ENCODE results near the gene ATP6V0E2.
A peak's percentile ranks its signal among the peaks of the same experiment; 100 is the strongest.

Gene ATP6V0E2

DNA sequence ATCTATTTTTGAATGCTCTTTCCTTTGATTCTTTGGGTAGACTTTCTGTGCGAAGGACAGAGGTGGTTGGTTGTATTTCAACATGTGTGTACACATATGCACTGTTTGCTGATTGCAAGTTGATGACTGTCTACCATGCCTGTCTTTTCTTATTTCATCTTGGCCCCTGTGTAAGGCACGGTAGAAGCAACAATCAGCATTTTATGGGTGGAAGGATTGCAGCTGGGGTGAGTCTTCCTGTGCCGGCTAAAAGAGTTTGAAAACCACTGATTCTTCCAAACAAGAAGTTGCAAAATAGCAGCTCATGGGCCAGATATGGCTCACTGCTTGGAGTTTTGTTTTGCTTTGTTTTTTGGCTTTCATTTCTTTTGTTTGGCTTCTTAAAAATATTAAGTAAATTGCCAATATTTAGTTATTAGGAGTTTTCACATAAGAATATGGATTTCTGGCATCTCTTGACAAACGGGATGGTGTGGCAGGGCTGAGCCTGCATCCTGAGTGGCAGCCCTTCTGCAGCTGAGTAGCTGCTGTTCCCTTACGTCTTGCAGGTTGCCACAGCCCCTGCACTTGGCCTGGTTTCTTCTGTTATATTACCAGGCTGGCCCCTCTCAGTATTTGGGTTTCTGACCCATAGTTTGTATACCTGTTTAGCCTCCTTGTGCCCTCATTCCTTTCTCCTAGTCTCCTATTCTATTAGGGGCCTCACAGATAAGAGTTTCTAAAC, 28.4 kb upstream of the ATP6V0E2 start:
- Histone ChIP-seq H3K27me3 (ENCODE audit: insufficient read depth, low read length) (peaks cover 11% of the 10 kb centered on the region), H3K4me1 (ENCODE audit: insufficient read depth, low read length) (no peaks in the 10 kb centered on the region), H3K36me3 (ENCODE audit: insufficient read depth, low read depth, low read length) (no peaks in the 10 kb centered on the region)

DNA sequence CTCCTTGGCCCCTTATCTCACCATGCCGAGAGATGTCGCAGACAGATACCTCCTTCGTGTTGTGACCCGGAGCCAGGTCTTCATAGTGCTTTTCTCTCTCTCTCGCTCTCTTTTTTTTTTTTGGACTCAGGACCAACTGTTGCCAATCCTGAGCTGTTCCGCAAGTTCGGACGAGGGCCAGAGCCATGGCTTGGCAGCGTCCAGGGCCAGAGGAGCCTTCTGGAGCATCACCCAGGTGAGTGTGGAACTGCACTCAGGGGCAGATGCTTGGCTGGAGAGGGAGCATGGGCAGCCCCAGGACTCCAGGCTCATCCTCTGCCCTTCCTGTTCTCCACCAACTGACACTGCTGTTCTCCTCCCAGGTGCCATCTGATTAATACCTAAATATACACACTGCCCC, 27.7 kb upstream of the ATP6V0E2 start:
- Histone ChIP-seq H3K27ac (ENCODE audit: low read length) (no peak overlapping the region), H3K4me3 (ENCODE audit: low read length) (no peak overlapping the region), H3K27me3 (ENCODE audit: insufficient read depth, low read length) (peaks cover 11% of the 10 kb centered on the region)

More for the DNA sequence above, 28.4 kb upstream of the ATP6V0E2 start:
- no peak overlapping the region for H3K27ac ChIP-seq (ENCODE audit: low read length)
- H3K9me3 ChIP-seq (ENCODE audit: insufficient read depth, low read depth, low read length) = no peaks in the 10 kb centered on the region
- H3K9ac ChIP-seq (ENCODE audit: low read depth, low read length) = no peak overlapping the region
- H3K4me3 ChIP-seq (ENCODE audit: low read length) = no peak overlapping the region

DNA sequence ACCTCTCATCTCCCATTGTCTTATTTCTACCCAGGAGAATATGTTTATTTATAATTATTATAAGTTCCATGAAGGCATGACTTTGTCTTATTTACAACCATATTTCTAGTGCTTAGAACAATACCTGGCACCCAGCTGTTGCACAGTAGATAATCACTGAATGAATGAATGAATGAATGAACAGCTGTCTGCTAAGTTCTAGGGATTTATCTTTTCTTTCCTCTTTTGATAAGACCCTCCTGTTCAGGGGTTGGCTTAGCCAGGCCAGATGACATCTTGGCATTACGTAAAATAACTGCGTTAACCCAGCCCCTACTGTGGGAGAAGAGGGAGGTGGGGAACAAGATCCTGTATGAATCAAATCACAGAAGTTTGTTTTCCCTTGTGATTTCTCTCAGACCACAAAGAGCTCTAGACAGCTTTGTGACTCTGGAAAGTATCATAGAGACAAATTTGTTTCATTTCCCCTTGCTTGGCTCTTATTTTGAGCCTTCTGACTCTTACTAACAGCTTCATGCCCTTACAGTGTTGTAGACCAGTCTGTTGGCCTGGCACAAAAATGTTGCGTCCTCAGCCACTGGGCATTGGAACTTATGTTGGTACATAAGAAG, 27.2 kb upstream of the ATP6V0E2 start:
- Histone ChIP-seq H3K27ac (ENCODE audit: low read length) (no peak overlapping the region), H3K36me3 (ENCODE audit: insufficient read depth, low read depth, low read length) (no peaks in the 10 kb centered on the region), H3K9ac (ENCODE audit: low read depth, low read length) (no peak overlapping the region), H3K9me3 (ENCODE audit: insufficient read depth, low read depth, low read length) (no peaks in the 10 kb centered on the region), H3K4me1 (ENCODE audit: insufficient read depth, low read length) (no peaks in the 10 kb centered on the region), H3K4me3 (ENCODE audit: low read length) (no peak overlapping the region), H3K27me3 (ENCODE audit: insufficient read depth, low read length) (peaks cover 11% of the 10 kb centered on the region)

More for the DNA sequence above, 27.7 kb upstream of the ATP6V0E2 start:
- Histone ChIP-seq H3K9me3 (ENCODE audit: insufficient read depth, low read depth, low read length) (no peaks in the 10 kb centered on the region), H3K4me1 (ENCODE audit: insufficient read depth, low read length) (no peaks in the 10 kb centered on the region), H3K9ac (ENCODE audit: low read depth, low read length) (no peak overlapping the region), H3K36me3 (ENCODE audit: insufficient read depth, low read depth, low read length) (no peaks in the 10 kb centered on the region)

DNA sequence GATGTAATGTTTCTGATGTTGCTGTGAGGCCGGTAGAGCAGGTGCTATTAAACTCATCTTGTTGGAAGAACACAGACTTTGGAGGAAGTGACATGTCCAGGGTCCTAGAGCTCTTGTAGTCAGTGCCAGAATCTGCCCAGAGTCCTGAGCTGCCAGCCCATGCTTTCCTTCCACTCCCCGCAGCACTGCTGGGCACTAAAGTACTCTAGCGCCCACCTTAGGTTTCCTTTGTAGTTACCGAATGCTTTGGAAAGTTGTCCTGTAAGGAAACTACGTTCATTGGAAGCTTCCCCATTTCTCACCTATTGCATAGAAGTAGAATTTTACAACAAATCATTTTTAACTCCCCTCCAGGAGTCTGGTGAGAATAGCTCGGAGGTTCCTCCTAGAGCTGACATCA, 24.6 kb upstream of the ATP6V0E2 start:
- no peaks in the 10 kb centered on the region; the same call in 1 of the 2 replicates for H3K4me1 ChIP-seq (ENCODE audit: insufficient read depth, low read length)
- no peak overlapping the region for H3K4me3 ChIP-seq (ENCODE audit: low read length)
- H3K27me3 ChIP-seq (ENCODE audit: insufficient read depth, low read length) = no peaks in the 10 kb centered on the region; the same call in 1 of the 2 replicates
- no peak overlapping the region for H3K9ac ChIP-seq (ENCODE audit: low read depth, low read length)
- no peaks in the 10 kb centered on the region for H3K36me3 ChIP-seq (ENCODE audit: insufficient read depth, low read depth, low read length)
- no peaks in the 10 kb centered on the region for H3K9me3 ChIP-seq (ENCODE audit: insufficient read depth, low read depth, low read length)
- H3K27ac ChIP-seq (ENCODE audit: low read length) = no peak overlapping the region

DNA sequence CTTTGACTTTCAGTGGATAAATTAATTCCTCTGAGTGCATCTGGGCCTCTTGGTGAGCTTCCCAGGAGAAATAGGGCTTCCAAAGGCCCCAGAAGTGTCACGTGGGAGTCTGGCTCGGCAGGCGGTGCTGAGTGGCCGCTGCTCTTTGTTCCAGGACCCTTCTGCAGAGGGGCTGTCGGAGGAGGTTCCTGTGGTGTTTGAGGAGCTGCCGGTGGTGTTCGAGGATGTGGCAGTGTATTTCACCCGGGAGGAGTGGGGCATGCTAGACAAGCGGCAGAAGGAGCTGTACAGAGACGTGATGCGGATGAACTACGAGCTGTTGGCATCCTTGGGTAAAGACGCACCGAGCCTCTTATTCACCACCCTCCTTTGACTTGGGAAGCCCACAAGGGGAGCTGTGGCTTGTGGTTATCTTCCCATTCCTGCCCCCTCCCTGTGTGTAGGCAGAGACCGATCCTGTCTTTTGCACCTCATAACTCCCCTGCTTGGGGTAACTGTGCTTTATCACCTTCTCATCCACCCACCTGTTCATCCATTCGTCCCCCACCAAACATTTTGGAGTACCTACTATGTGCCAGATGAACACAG, 23.7 kb upstream of the ATP6V0E2 start:
- no peaks in the 10 kb centered on the region for H3K27me3 ChIP-seq (ENCODE audit: insufficient read depth, low read length)
- peaks cover 5% of the 10 kb centered on the region; the same call in 1 of the 2 replicates for H3K4me1 ChIP-seq (ENCODE audit: insufficient read depth, low read length)
- H3K36me3 ChIP-seq (ENCODE audit: insufficient read depth, low read depth, low read length) = no peaks in the 10 kb centered on the region
- no peak overlapping the region for H3K27ac ChIP-seq (ENCODE audit: low read length)
- H3K9ac ChIP-seq (ENCODE audit: low read depth, low read length) = no peak overlapping the region
- no peak overlapping the region for H3K4me3 ChIP-seq (ENCODE audit: low read length)
- no peaks in the 10 kb centered on the region for H3K9me3 ChIP-seq (ENCODE audit: insufficient read depth, low read depth, low read length)

DNA sequence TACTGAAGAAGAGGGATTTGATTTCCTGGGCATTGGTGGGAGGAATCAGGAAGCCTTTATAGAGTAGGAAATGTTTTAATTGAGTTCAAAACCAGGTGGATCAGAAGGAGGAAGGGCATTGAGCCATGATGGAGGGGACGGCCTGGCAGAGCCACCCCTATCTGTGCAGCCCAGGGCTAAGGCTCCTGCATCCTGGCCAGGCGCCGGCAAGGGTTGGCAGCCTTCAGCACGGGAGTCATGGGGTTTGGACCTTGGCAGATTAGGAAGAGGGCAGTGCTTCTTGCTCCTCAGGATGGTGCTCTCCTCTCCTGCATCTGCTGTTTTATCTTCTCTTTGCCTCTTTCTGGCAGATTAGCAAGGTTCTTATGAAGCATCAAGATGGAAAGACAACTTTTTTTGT, 23.1 kb upstream of the ATP6V0E2 start:
- H3K27ac ChIP-seq (ENCODE audit: low read length) = no peak overlapping the region
- H3K9ac ChIP-seq (ENCODE audit: low read depth, low read length) = no peak overlapping the region
- H3K36me3 ChIP-seq (ENCODE audit: insufficient read depth, low read depth, low read length) = no peaks in the 10 kb centered on the region
- H3K4me3 ChIP-seq (ENCODE audit: low read length) = no peak overlapping the region
- peaks cover 11% of the 10 kb centered on the region for H3K4me1 ChIP-seq (ENCODE audit: insufficient read depth, low read length)
- H3K9me3 ChIP-seq (ENCODE audit: insufficient read depth, low read depth, low read length) = no peaks in the 10 kb centered on the region
- H3K27me3 ChIP-seq (ENCODE audit: insufficient read depth, low read length) = no peaks in the 10 kb centered on the region

DNA sequence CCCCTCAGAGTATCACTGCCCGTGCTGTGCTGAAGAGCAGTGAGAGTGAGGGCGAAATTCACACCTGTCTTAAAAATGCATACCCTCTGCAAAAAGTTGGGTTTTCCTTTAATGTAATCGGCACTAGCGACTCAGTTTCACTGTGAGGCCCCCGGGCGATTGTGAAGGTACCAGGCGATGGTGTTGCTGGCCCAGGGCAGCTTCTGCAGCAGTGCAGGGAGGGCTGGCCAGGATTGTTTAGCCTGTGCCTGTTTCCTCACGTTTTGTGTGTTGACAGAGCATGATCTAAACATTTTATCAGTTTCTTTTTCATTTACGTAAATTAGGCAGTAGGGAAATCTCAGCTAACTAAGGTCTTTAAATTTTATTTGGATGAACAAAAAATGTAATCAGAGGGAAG, 22.3 kb upstream of the ATP6V0E2 start:
- no peaks in the 10 kb centered on the region for H3K27me3 ChIP-seq (ENCODE audit: insufficient read depth, low read length)
- H3K27ac ChIP-seq (ENCODE audit: low read length) = no peak overlapping the region
- H3K4me3 ChIP-seq (ENCODE audit: low read length) = no peak overlapping the region
- H3K9ac ChIP-seq (ENCODE audit: low read depth, low read length) = no peak overlapping the region
- H3K36me3 ChIP-seq (ENCODE audit: insufficient read depth, low read depth, low read length) = no peaks in the 10 kb centered on the region
- H3K4me1 ChIP-seq (ENCODE audit: insufficient read depth, low read length) = peaks cover 13% of the 10 kb centered on the region
- no peaks in the 10 kb centered on the region for H3K9me3 ChIP-seq (ENCODE audit: insufficient read depth, low read depth, low read length)

DNA sequence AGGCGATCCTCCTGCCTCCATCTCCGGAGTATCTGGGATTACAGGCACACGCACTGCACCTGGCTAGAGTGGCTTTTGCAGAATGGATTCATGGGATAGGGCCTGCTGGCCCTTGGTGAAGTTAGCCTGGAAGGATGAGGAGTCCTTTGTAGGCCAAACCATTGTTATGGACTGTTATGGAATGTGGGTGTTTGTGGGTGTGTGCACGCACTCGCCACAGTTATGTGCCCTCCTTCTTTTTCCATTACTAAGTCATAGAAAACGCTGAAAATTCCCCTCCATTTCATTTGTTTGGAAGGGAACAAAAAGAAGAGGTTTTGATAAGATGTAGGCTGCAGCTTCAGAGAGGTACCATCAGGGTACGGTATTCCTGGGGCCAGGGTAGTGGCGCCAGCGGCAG, 20.6 kb upstream of the ATP6V0E2 start:
- H3K9me3 ChIP-seq (ENCODE audit: insufficient read depth, low read depth, low read length) = no peaks in the 10 kb centered on the region
- no peak overlapping the region for H3K27ac ChIP-seq (ENCODE audit: low read length)
- H3K4me1 ChIP-seq (ENCODE audit: insufficient read depth, low read length) = peaks cover 13% of the 10 kb centered on the region
- no peak overlapping the region for H3K9ac ChIP-seq (ENCODE audit: low read depth, low read length)
- no peak overlapping the region for H3K4me3 ChIP-seq (ENCODE audit: low read length)
- H3K27me3 ChIP-seq (ENCODE audit: insufficient read depth, low read length) = no peaks in the 10 kb centered on the region
- H3K36me3 ChIP-seq (ENCODE audit: insufficient read depth, low read depth, low read length) = no peaks in the 10 kb centered on the region

DNA sequence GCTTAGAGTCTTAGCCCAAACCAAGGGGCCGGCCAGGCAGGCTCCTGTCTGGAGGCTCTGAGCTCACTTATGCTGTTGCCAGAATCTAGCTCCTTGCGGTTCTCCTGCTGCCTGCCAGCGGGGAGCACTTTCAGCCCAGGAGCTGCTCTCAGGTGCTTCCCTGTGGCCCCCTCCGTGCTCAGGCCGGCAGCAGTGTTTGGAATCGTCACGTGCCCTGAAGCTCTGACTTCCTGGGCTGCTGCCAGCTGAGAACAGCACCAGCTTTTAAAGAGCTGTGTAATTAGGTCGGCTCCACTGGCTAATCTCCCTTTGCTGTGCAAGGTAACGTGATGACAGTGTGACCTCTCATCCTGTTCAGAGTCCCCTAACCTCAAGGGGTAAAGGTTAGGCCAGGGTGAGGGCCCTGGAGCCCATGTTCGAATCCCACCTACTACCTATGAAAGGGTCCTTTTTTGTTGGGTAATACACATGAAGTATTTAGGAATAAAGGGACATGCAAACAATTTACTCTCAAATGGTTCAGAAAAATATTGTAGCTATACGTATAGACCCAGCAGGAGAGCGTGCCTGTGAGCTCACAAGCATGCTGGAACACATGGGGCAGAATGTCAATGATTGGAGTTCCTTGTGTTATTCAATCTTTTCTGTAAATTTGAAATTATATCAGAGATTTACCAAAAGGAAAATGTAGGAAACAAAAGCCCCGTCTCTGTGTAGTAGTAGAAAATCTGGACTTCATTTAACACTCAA, 19.0 kb upstream of the ATP6V0E2 start:
- Histone ChIP-seq H3K4me3 (ENCODE audit: low read length) (peak overlapping the region; percentile 14; the same call in 1 of the 2 replicates), H3K36me3 (ENCODE audit: insufficient read depth, low read depth, low read length) (no peaks in the 10 kb centered on the region), H3K9me3 (ENCODE audit: insufficient read depth, low read depth, low read length) (no peaks in the 10 kb centered on the region), H3K4me1 (ENCODE audit: insufficient read depth, low read length) (peaks cover 13% of the 10 kb centered on the region), H3K9ac (ENCODE audit: low read depth, low read length) (0 out of 2 replicates have a peak overlapping the region, but pooled peaks have one; percentile 3), H3K27ac (ENCODE audit: low read length) (no peak overlapping the region), H3K27me3 (ENCODE audit: insufficient read depth, low read length) (no peaks in the 10 kb centered on the region)

DNA sequence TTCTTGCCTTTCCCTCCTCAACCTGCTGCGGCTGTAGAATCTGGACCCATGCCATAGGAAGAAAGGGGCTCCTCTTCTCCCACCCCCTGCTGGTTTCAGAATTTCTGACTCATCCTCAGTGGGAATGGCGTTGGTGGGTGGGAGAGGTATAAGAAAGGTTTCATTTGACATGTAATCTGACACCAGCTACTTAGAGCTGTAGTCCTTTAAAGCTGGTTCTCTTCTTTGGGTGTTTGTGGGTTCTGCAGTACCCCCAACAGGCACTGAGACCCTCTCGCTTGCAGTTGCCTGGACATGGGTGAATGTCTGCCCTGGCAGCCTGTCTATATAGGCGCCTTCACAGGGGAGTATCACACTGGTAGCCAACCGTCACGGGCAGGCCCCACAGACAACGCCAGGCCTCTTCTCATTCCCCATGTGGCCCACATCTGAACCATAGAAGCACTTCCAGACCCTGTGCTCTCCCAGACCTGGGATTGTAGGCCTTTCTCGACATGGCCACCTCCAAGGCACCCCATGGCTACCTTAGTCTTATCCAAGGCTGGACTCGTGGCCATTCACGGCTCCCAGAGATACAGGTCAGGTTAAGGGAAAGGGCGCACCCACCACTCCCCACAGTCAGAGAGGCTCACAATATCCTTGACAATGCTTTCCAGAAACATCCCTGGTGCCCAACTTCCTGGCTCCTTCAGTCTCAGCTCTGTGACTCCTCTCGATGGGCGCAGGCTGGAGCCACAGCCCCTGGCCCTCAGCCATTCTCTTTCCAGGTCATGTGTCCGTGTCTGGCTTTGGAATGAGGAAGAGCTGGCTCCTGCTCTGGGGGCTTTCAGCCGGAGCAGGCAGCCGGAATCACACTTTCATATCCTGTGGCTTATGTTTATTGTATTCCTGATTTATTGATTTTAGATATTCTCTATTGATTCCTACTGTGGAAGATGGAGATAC, 18.1 kb upstream of the ATP6V0E2 start:
- H3K27me3 ChIP-seq (ENCODE audit: insufficient read depth, low read length) = no peaks in the 10 kb centered on the region
- no peaks in the 10 kb centered on the region for H3K36me3 ChIP-seq (ENCODE audit: insufficient read depth, low read depth, low read length)
- no peaks in the 10 kb centered on the region for H3K9me3 ChIP-seq (ENCODE audit: insufficient read depth, low read depth, low read length)
- peaks cover 13% of the 10 kb centered on the region for H3K4me1 ChIP-seq (ENCODE audit: insufficient read depth, low read length)
- no peak overlapping the region for H3K27ac ChIP-seq (ENCODE audit: low read length)
- 0 out of 2 replicates have a peak overlapping the region, but pooled peaks have one; percentile 3 for H3K9ac ChIP-seq (ENCODE audit: low read depth, low read length)
- peak overlapping the region; percentile 14 for H3K4me3 ChIP-seq (ENCODE audit: low read length)

DNA sequence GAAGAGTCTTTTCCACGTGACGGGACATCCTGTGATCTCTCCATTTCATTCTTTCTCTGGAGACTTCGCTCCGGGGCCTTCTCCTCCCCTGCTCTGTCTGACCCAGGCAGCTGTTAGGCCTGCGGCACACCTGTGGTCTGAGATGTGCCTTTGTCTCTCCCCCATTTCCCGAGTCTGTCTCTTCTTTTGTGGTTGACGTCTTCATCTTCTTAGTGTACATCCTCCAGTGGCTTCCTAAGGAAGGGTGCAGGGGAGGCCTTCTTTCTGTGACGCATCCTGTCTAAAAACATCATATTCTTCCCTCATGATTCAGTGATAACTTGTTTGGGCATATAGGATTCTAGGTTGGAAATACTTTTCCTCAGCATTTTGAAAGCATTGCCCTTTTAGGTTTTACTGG, 17.2 kb upstream of the ATP6V0E2 start:
- Histone ChIP-seq H3K27ac (ENCODE audit: low read length) (no peak overlapping the region), H3K4me3 (ENCODE audit: low read length) (no peak overlapping the region), H3K4me1 (ENCODE audit: insufficient read depth, low read length) (peaks cover 13% of the 10 kb centered on the region), H3K36me3 (ENCODE audit: insufficient read depth, low read depth, low read length) (no peaks in the 10 kb centered on the region), H3K9me3 (ENCODE audit: insufficient read depth, low read depth, low read length) (no peaks in the 10 kb centered on the region), H3K27me3 (ENCODE audit: insufficient read depth, low read length) (no peaks in the 10 kb centered on the region), H3K9ac (ENCODE audit: low read depth, low read length) (no peak overlapping the region)

Measured in iPS-20b (cell line).